H9 (cell line): ENCODE measurements around the gene KCNMB2. TPM values are rescaled to one million over a fixed set of nuclear protein-coding genes. Genes with fewer than 3 reads are reported as not detected.

ENCODE experiments used
- DNase-seq: peaks from one replicate; pipeline ENCODE4 v3.0.0-alpha.2; 2017
- H2AFZ ChIP-seq: one replicate; pipeline ENCODE4 v1.6.1; 2013; ENCODE audit warnings: mild to moderate bottlenecking, low read length, control low read depth, moderate library complexity
- H2AK5ac ChIP-seq: 2 replicates; pipeline ENCODE4 v1.6.1; 2013; ENCODE audit warnings: low read length, control low read depth, mixed read lengths; ENCODE audit not compliant: insufficient read length
- H2BK120ac ChIP-seq: one replicate; pipeline ENCODE4 v1.6.1; 2013; ENCODE audit warnings: low read depth, mild to moderate bottlenecking, low read length, control low read depth, inconsistent platforms; ENCODE audit not compliant: poor library complexity, severe bottlenecking
- H2BK12ac ChIP-seq: 2 replicates; pipeline ENCODE4 v1.6.1; 2013; ENCODE audit warnings: low read length, control low read depth, mixed read lengths, low read depth; ENCODE audit not compliant: insufficient read length
- H2BK15ac ChIP-seq: 2 replicates; pipeline ENCODE4 v1.6.1; 2013; ENCODE audit warnings: low read depth, low read length, control low read depth
- H2BK20ac ChIP-seq: one replicate; pipeline ENCODE4 v1.6.1; 2013; ENCODE audit warnings: low read depth, mild to moderate bottlenecking, low read length, control low read depth, inconsistent platforms; ENCODE audit not compliant: poor library complexity, severe bottlenecking
- H2BK5ac ChIP-seq: 2 replicates; pipeline ENCODE4 v1.6.1; 2013; ENCODE audit warnings: low read length, control low read depth, mixed read lengths; ENCODE audit not compliant: insufficient read length
- H3K14ac ChIP-seq: 2 replicates; pipeline ENCODE4 v1.6.1; 2013; ENCODE audit warnings: low read length, control low read depth; ENCODE audit not compliant: insufficient read depth
- H3K18ac ChIP-seq: 2 replicates; pipeline ENCODE4 v1.6.1; 2013; ENCODE audit warnings: low read depth, mild to moderate bottlenecking, mixed read lengths, low read length, control low read depth; ENCODE audit not compliant: insufficient read length
- H3K23ac ChIP-seq: 2 replicates; pipeline ENCODE4 v1.6.1; 2013; ENCODE audit warnings: low read length, control low read depth, mixed read lengths, low read depth; ENCODE audit not compliant: insufficient read length
- H3K23me2 ChIP-seq: 2 replicates; pipeline ENCODE4 v1.6.1; 2013; ENCODE audit warnings: low read depth, mild to moderate bottlenecking, mixed read lengths, low read length, control low read depth; ENCODE audit not compliant: insufficient read length, poor library complexity, severe bottlenecking
- H3K27ac ChIP-seq: 2 replicates; pipeline ENCODE4 v1.5.1; 2013; ENCODE audit warnings: low read length, control low read depth, mixed read lengths, low read depth; ENCODE audit not compliant: insufficient read length
- H3K27me3 ChIP-seq: 2 replicates; pipeline ENCODE4 v1.6.1; 2013; ENCODE audit warnings: low read length, control low read depth, inconsistent platforms; ENCODE audit not compliant: insufficient read depth
- H3K4ac ChIP-seq: 2 replicates; pipeline ENCODE4 v1.6.1; 2013; ENCODE audit warnings: low read depth, mild to moderate bottlenecking, control low read depth, inconsistent platforms, low read length, moderate library complexity
- H3K4me1 ChIP-seq: 2 replicates; pipeline ENCODE4 v1.6.1; 2013; ENCODE audit warnings: low read length, control low read depth, inconsistent platforms; ENCODE audit not compliant: insufficient read depth
- H3K4me2 ChIP-seq: 2 replicates; pipeline ENCODE4 v1.6.1; 2013; ENCODE audit warnings: low read length, control low read depth, mixed read lengths; ENCODE audit not compliant: insufficient read length, insufficient read depth
- H3K56ac ChIP-seq: 2 replicates; pipeline ENCODE4 v1.6.1; 2013; ENCODE audit warnings: low read depth, mild to moderate bottlenecking, mixed read lengths, low read length, control low read depth; ENCODE audit not compliant: insufficient read length
- H3K79me1 ChIP-seq: 2 replicates; pipeline ENCODE4 v1.6.1; 2013; ENCODE audit warnings: low read depth, mild to moderate bottlenecking, moderate library complexity, low read length, control low read depth, inconsistent platforms; ENCODE audit not compliant: insufficient read depth, poor library complexity, severe bottlenecking
- H3K79me2 ChIP-seq: 2 replicates; pipeline ENCODE4 v1.6.1; 2013; ENCODE audit warnings: low read length, control low read depth, inconsistent platforms; ENCODE audit not compliant: insufficient read depth
- H3K9ac ChIP-seq: 2 replicates; pipeline ENCODE4 v1.6.1; 2013; ENCODE audit warnings: low read length, control low read depth, mixed read lengths; ENCODE audit not compliant: insufficient read length; ENCODE audit errors: extremely low read depth
- H3K9me3 ChIP-seq: one replicate; pipeline ENCODE4 v1.6.1; 2013; ENCODE audit warnings: low read depth, low read length, inconsistent platforms; ENCODE audit not compliant: control insufficient read depth
- H3T11ph ChIP-seq: one replicate; pipeline ENCODE4 v1.6.1; 2013; ENCODE audit warnings: mild to moderate bottlenecking, low read length, control low read depth, inconsistent platforms
- H4K20me1 ChIP-seq: one replicate; pipeline ENCODE4 v1.6.1; 2013; ENCODE audit not compliant: control insufficient read depth, insufficient read length, insufficient read depth
- H4K5ac ChIP-seq: 2 replicates; pipeline ENCODE4 v1.6.1; 2013; ENCODE audit warnings: low read depth, mild to moderate bottlenecking, mixed read lengths, low read length, control low read depth; ENCODE audit not compliant: insufficient read length
- H4K8ac ChIP-seq: replicated peaks from 2 replicates; pipeline ENCODE4 v1.6.1; 2013; ENCODE audit warnings: low read length, control low read depth, mixed read lengths, low read depth; ENCODE audit not compliant: insufficient read length
- H4K91ac ChIP-seq: 2 replicates; pipeline ENCODE4 v1.6.1; 2013; ENCODE audit warnings: low read depth, mild to moderate bottlenecking, moderate library complexity, mixed read lengths, low read length, control low read depth; ENCODE audit not compliant: insufficient read length
- H3K27ac Mint-ChIP-seq, 3 experiments: 2 replicates in 2 of 3; 3 replicates in 1 of 3; pipeline ENCODE4 v1.8.0; 2020 to 2021; ENCODE audit warnings: mixed read lengths in 3 of 3, mild to moderate bottlenecking in 1 of 3, moderate library complexity in 1 of 3
- H3K27me3 Mint-ChIP-seq: 2 replicates; pipeline ENCODE4 v1.8.0; 2021; ENCODE audit warnings: low read depth, mild to moderate bottlenecking, moderate library complexity, mixed read lengths
- H3K36me3 Mint-ChIP-seq, 3 experiments: 2 replicates in 2 of 3; 3 replicates in 1 of 3; pipeline ENCODE4 v1.8.0; 2020 to 2021; ENCODE audit warnings: low read depth in 3 of 3, mixed read lengths in 3 of 3; ENCODE audit not compliant: insufficient read depth in 1 of 3
- H3K4me1 Mint-ChIP-seq, 2 experiments: 2 replicates each; pipeline ENCODE4 v1.8.0; 2020; ENCODE audit warnings: mixed read lengths in 2 of 2
- H3K4me3 Mint-ChIP-seq, 2 experiments: 2 replicates in 1 of 2; 3 replicates in 1 of 2; pipeline ENCODE4 v1.8.0; 2020 to 2021; ENCODE audit warnings: mild to moderate bottlenecking in 2 of 2, mixed read lengths in 2 of 2, moderate library complexity in 1 of 2
- H3K9me3 Mint-ChIP-seq, 2 experiments: 2 replicates in 1 of 2; 3 replicates in 1 of 2; pipeline ENCODE4 v1.8.0; 2020; ENCODE audit warnings: mild to moderate bottlenecking in 2 of 2, mixed read lengths in 2 of 2, moderate library complexity in 1 of 2
- CTCF ChIP-seq: fragments of 200-600 bp; sonication (generic); conservative IDR thresholded peaks from 3 replicates; pipeline ENCODE4 v1.8.0; 2021; ENCODE audit warnings: antibody characterized with exemption, mild to moderate bottlenecking
- WGBS: extraction: QIAGEN DNeasy Blood & Tissue Kit; methylation state at CpG from one replicate; pipeline ENCODE4 v1.1.7; 2013; ENCODE audit warnings: missing lambda C conversion rate, low lambda C conversion rate, mixed read lengths; ENCODE audit not compliant: insufficient read length; ENCODE audit errors: extremely low coverage; 5-methylcytosine and 5-hydroxymethylcytosine counted together
- total RNA-seq: library from RNA; stranded (reverse); gene quantifications from 2 replicates; pipeline ENCODE4 v1.2.1, GENCODE V29; 2021

KCNMB2 gene
- total RNA-seq, 1 experiment from 2014 or later: not detected

- Histone ChIP-seq H4K20me1 (no peaks in the 10 kb centered on the region), H3K27me3 (no peaks in the 10 kb centered on the region), H4K91ac (no peak overlapping the region), H2AK5ac (no peak overlapping the region), H3K4ac (no peak overlapping the region), H2BK5ac (no peak overlapping the region), H3K4me1 (no peaks in the 10 kb centered on the region; the same call in 1 of the 2 replicates), H2BK120ac (no peak overlapping the region), H2BK12ac (no peak overlapping the region), H4K8ac (no peak overlapping the region), H2BK20ac (no peak overlapping the region), H3K56ac (no peak overlapping the region), H3K27ac (no peak overlapping the region), H3K18ac (no peak overlapping the region), H3K23ac (no peak overlapping the region), H3K23me2 (no peaks in the 10 kb centered on the region), H2BK15ac (no peak overlapping the region), H3K9ac (no peak overlapping the region), H3T11ph (no peak overlapping the region), H3K14ac (no peak overlapping the region), H3K79me2 (no peaks in the 10 kb centered on the region), H2AFZ (no peak overlapping the region), H4K5ac (no peak overlapping the region), H3K4me2 (no peak overlapping the region), H3K79me1 (no peaks in the 10 kb centered on the region), H3K9me3 (no peaks in the 10 kb centered on the region)
- no peak for DNase-seq
- Mint-ChIP-seq H3K36me3 (no peaks in the 10 kb centered on the region; a peak in 1 of 7 replicates), H3K27me3 (no peaks in the 10 kb centered on the region), H3K9me3 (no peaks in the 10 kb centered on the region; a peak in 1 of 5 replicates), H3K4me3 (no peak overlapping the region), H3K27ac (peak overlapping the region in 2 of 3 experiments; percentile 71 to 82; a peak in 5 of 7 replicates), H3K4me1 (peaks cover 24 to 25% of the 10 kb centered on the region in 2 experiments)
- no CpG with 5 or more reads among the region's 1 CpG for WGBS
- TF ChIP-seq CTCF: no peak
Observed at GRCh38 chr3:178880274-178880673, 344.0 kb downstream of the KCNMB2 start.
